Astrocyte (in vitro differentiated cells and primary cell): ENCODE data around the gene LRP4.

Experiments used
- EZH2 ChIP-seq: IDR thresholded peaks from 2 replicates; pipeline ENCODE4 v1.6.1; 2012; ENCODE audit warnings: mild to moderate bottlenecking, low read length, inconsistent platforms; ENCODE audit not compliant: insufficient read depth
- TF ChIP-seq, protein P1 (sequence below): IDR thresholded peaks from 2 replicates; pipeline ENCODE4 v1.5.1; 2011; ENCODE audit warnings: low read depth, mild to moderate bottlenecking, inconsistent platforms, low read length, moderate library complexity; ENCODE audit not compliant: insufficient read depth

DNA sequence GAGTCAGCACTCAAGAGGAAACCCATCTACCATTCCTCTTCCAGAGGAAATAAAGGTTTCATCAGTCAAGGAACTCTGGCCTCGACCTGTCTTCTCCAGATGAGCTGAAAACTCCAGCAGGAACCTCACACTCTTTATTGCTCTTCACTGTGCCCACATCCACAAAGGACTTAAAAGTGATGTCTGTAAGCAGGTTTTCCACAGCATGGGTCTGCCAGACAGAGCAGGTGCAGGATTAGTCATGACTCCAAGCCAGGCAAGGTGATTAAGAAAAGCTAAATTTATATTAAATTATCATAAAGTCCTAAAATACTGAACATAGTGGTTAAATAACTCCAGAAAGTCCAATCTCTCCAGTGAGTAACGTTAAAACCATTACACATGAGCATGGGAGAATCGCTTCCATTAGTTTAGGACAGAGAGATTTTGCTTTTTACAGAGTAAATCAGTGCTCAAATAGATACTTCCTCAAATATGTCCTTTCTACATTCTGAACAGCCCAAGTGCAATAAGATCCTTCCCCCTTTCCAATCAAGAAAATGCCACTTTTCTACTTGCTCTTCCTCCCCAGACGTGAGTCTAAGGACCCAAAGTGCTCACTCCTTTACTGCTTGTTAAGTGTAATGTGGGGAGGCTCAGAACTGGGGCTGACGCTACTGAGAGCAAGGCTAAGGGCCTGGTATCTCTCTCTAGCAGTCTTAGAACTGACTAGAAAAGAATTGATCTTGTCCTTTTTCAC, 61.6 kb downstream of the LRP4 start:
- TF ChIP-seq, protein P1, sequence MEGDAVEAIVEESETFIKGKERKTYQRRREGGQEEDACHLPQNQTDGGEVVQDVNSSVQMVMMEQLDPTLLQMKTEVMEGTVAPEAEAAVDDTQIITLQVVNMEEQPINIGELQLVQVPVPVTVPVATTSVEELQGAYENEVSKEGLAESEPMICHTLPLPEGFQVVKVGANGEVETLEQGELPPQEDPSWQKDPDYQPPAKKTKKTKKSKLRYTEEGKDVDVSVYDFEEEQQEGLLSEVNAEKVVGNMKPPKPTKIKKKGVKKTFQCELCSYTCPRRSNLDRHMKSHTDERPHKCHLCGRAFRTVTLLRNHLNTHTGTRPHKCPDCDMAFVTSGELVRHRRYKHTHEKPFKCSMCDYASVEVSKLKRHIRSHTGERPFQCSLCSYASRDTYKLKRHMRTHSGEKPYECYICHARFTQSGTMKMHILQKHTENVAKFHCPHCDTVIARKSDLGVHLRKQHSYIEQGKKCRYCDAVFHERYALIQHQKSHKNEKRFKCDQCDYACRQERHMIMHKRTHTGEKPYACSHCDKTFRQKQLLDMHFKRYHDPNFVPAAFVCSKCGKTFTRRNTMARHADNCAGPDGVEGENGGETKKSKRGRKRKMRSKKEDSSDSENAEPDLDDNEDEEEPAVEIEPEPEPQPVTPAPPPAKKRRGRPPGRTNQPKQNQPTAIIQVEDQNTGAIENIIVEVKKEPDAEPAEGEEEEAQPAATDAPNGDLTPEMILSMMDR = no peak
- TF ChIP-seq EZH2 = no peak
